ENCODE results near the gene APBA1.

DNA sequence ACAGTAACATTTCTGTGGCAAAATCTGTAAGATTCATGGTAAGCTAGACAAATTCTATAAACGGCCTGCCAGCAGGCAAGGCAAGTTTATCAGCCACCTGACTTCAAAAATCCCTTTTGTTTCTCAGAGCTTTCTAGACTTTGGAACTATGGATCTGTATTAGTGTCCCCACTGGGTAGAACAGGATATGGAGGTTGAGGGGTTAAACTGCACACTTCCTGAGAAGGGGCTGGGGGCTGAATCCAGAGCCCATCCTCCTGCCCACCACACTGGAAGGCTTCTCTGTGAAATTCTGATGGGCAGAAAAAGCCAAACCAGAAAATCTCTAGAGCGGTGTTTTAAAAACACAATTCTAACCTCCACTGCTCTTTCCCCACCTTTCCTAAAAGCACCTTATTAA is 218.4 kb downstream of the APBA1 start:
- TF ChIP-seq POLR2AphosphoS5 (IDR thresholded peaks at IDR 0.05; ENCODE audit: low read depth, low read length) (no peak), POLR2A (IDR thresholded peaks at IDR 0.05; ENCODE audit: low read depth, low read length) (no peak)
